ENCODE results near the gene IRF6.

GRCh38 chr1:209769971-209770370 is 36.0 kb downstream of the IRF6 start:
- TF ChIP-seq TEAD4 (CRISPR knock-in tag; IDR thresholded peaks at IDR 0.05): no peak
- TF ChIP-seq CTCF (IDR thresholded peaks at IDR 0.05): no peak
- no peak for TF ChIP-seq ATF3 (CRISPR knock-in tag; conservative IDR thresholded peaks at IDR 0.05)
- no peak for TF ChIP-seq CREM (CRISPR knock-in tag; IDR thresholded peaks at IDR 0.05)
- TF ChIP-seq MAX (CRISPR knock-in tag; IDR thresholded peaks at IDR 0.05): no peak
- no peak for TF ChIP-seq ATF6 (CRISPR knock-in tag; IDR thresholded peaks at IDR 0.05)
- TF ChIP-seq ZNF532 (CRISPR knock-in tag; IDR thresholded peaks at IDR 0.05; ENCODE audit: borderline replicate concordance): no peak
- no peak for TF ChIP-seq SMAD4 (CRISPR knock-in tag; IDR thresholded peaks at IDR 0.05)
- no peak for TF ChIP-seq IRF1 (CRISPR knock-in tag; IDR thresholded peaks at IDR 0.05)
